ENCODE results near the gene RPP38. TPM values are rescaled to one million over a fixed set of nuclear protein-coding genes. Genes with fewer than 3 reads are reported as not detected.

The RPP38 gene
- polyA plus RNA-seq, 1 of the 3 experiments (the other 2 are of a cell fraction) = 18.5 TPM

GRCh38 chr10:15052121-15052520 lies 45.0 kb upstream of the RPP38 start:
- H3K9me2 ChIP-seq = no peaks in the 10 kb centered on the region
- H3K4me3 ChIP-seq (ENCODE audit: low read depth in 2 of 2, low read length in 1 of 2) = no peak overlapping the region
- H4K20me1 ChIP-seq (ENCODE audit: insufficient read depth) = no peaks in the 10 kb centered on the region
- H3K27me3 ChIP-seq (ENCODE audit: insufficient read depth) = no peaks in the 10 kb centered on the region
- ChIA-PET POLR2A (no interaction called here), CTCF (no interaction called here)
- H3K4me2 ChIP-seq = no peak overlapping the region
- H3K9ac ChIP-seq = no peak overlapping the region
- H3K27ac ChIP-seq (ENCODE audit: low read depth in 2 of 2, low read length in 1 of 2) = no peak overlapping the region
- DNase-seq = no peak
- H3K79me2 ChIP-seq (ENCODE audit: insufficient read depth) = no peaks in the 10 kb centered on the region
- H3K4me1 ChIP-seq (ENCODE audit: control insufficient read depth in 1 of 2, insufficient read depth in 2 of 2, low read depth in 1 of 2, low read length in 1 of 2) = no peaks in the 10 kb centered on the region
- no peak for TF ChIP-seq TCF12 (IDR thresholded peaks at IDR 0.05)
- TF ChIP-seq, protein P1, sequence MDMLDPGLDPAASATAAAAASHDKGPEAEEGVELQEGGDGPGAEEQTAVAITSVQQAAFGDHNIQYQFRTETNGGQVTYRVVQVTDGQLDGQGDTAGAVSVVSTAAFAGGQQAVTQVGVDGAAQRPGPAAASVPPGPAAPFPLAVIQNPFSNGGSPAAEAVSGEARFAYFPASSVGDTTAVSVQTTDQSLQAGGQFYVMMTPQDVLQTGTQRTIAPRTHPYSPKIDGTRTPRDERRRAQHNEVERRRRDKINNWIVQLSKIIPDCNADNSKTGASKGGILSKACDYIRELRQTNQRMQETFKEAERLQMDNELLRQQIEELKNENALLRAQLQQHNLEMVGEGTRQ (IDR thresholded peaks at IDR 0.05; ENCODE audit: borderline replicate concordance, low read depth, low read length) = no peak
- no peak for TF ChIP-seq TEAD4 (IDR thresholded peaks at IDR 0.05; ENCODE audit: borderline replicate concordance, insufficient read depth)
- no peak for TF ChIP-seq RFX5 (IDR thresholded peaks at IDR 0.05; ENCODE audit: low read length)
- TF ChIP-seq JUND (IDR thresholded peaks at IDR 0.05) = no peak
- TF ChIP-seq GATA2 (CRISPR knock-in tag; IDR thresholded peaks at IDR 0.05) = no peak
- TF ChIP-seq, protein P2, sequence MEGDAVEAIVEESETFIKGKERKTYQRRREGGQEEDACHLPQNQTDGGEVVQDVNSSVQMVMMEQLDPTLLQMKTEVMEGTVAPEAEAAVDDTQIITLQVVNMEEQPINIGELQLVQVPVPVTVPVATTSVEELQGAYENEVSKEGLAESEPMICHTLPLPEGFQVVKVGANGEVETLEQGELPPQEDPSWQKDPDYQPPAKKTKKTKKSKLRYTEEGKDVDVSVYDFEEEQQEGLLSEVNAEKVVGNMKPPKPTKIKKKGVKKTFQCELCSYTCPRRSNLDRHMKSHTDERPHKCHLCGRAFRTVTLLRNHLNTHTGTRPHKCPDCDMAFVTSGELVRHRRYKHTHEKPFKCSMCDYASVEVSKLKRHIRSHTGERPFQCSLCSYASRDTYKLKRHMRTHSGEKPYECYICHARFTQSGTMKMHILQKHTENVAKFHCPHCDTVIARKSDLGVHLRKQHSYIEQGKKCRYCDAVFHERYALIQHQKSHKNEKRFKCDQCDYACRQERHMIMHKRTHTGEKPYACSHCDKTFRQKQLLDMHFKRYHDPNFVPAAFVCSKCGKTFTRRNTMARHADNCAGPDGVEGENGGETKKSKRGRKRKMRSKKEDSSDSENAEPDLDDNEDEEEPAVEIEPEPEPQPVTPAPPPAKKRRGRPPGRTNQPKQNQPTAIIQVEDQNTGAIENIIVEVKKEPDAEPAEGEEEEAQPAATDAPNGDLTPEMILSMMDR (IDR thresholded peaks at IDR 0.05) = no peak
- no peak for TF ChIP-seq IRF3 (IDR thresholded peaks at IDR 0.05; ENCODE audit: low read depth, low read length)
- no peak for TF ChIP-seq RAD21 (IDR thresholded peaks at IDR 0.05; ENCODE audit: low read length)
- no peak for TF ChIP-seq USF1 (IDR thresholded peaks at IDR 0.05; ENCODE audit: borderline replicate concordance, low read depth)
- no peak for TF ChIP-seq EZH2phosphoT487 (IDR thresholded peaks at IDR 0.05; ENCODE audit: borderline replicate concordance, low read depth)
- TF ChIP-seq POLR2AphosphoS5 (IDR thresholded peaks at IDR 0.05; ENCODE audit: low read depth, low read length) = no peak
- no peak for TF ChIP-seq EP300 (IDR thresholded peaks at IDR 0.05; ENCODE audit: borderline replicate concordance in 1 of 2, low read depth in 1 of 2, low read length in 1 of 2)
- TF ChIP-seq SIN3A (IDR thresholded peaks at IDR 0.05; ENCODE audit: borderline replicate concordance, low read depth, low read length) = no peak
- TF ChIP-seq CHD2 (IDR thresholded peaks at IDR 0.05; ENCODE audit: low read length, partially characterized antibody) = no peak
- no peak for TF ChIP-seq YY1 (IDR thresholded peaks at IDR 0.05; ENCODE audit: low read depth)
- no peak for TF ChIP-seq NFIC (IDR thresholded peaks at IDR 0.05; ENCODE audit: borderline replicate concordance)
- no peak for TF ChIP-seq FOXJ3 (CRISPR knock-in tag; IDR thresholded peaks at IDR 0.05)
- TF ChIP-seq SMC3 (IDR thresholded peaks at IDR 0.05; ENCODE audit: low read depth, low read length) = no peak
- no peaks in the 10 kb centered on the region for H3K36me3 ChIP-seq (replicated peaks in 1 of 2; ENCODE audit: control insufficient read depth in 1 of 2, insufficient read depth in 2 of 2, low read length in 1 of 2)
- H3K9me3 ChIP-seq = 0 out of 2 replicates have a peak, but pooled peaks cover 3% of the 10 kb centered on the region
- H3F3A ChIP-seq (replicated peaks; ENCODE audit: insufficient read depth) = no peaks in the 10 kb centered on the region
- no peak overlapping the region for H2AFZ ChIP-seq (ENCODE audit: low read depth)
- 94% methylated on average over 7 of the region's 7 CpGs for WGBS (ENCODE audit: low lambda C conversion rate)
